H1 (cell line): Measurements from ENCODE around the gene RTN3. TPM values are rescaled to one million over a fixed set of nuclear protein-coding genes. Genes with fewer than 3 reads are reported as not detected.

Experiments used
- CTCF ChIA-PET: fragments of 300-600 bp; sonication (Branson Sonifier 250); formaldehyde crosslinking; loops from one replicate; lab custom pipeline; 2021; ENCODE audit not compliant: partially characterized antibody; lab: Charles Lee
- POLR2A ChIA-PET: fragments of 300-600 bp; sonication (Branson Sonifier 250); formaldehyde crosslinking; loops from one replicate; lab custom pipeline; 2021; ENCODE audit warnings: inconsistent platforms; ENCODE audit not compliant: partially characterized antibody; lab: Charles Lee
- DNase-seq, 2 experiments: peaks; one replicate each; pipeline versions ENCODE4 v3.0.0 to v3.0.0-alpha.2; 2010 to 2022; ENCODE audit warnings: low spot score in 2 of 2, low read depth in 1 of 2, mixed read lengths in 1 of 2
- FAIRE-seq: peaks from 2 replicates; lab custom pipeline; 2011; peaks lifted over from hg19 to GRCh38; lab: Jason Lieb, UNC
- H2AFZ ChIP-seq: 2 replicates; pipeline ENCODE4 v1.8.1; 2012; ENCODE audit warnings: low read length, inconsistent platforms
- H2AK5ac ChIP-seq: 2 replicates; pipeline ENCODE4 v1.6.1; 2013; ENCODE audit warnings: low read depth, low read length
- H2BK120ac ChIP-seq: replicated peaks from 2 replicates; pipeline ENCODE3; 2013; ENCODE audit warnings: low read depth, low read length, inconsistent platforms
- H2BK12ac ChIP-seq: 2 replicates; pipeline ENCODE4 v1.6.1; 2013; ENCODE audit warnings: low read depth, low read length
- H2BK15ac ChIP-seq: 2 replicates; pipeline ENCODE4 v1.6.1; 2013; ENCODE audit warnings: low read length
- H2BK20ac ChIP-seq: 2 replicates; pipeline ENCODE4 v1.6.1; 2013; ENCODE audit warnings: low read length
- H2BK5ac ChIP-seq: 2 replicates; pipeline ENCODE4 v1.6.1; 2013; ENCODE audit warnings: low read depth, low read length
- H3K14ac ChIP-seq: 2 replicates; pipeline ENCODE4 v1.6.1; 2013; ENCODE audit warnings: inconsistent platforms; ENCODE audit not compliant: insufficient read length
- H3K18ac ChIP-seq: 2 replicates; pipeline ENCODE4 v1.6.1; 2013; ENCODE audit warnings: low read length; ENCODE audit errors: extremely low read depth
- H3K23ac ChIP-seq: 2 replicates; pipeline ENCODE4 v1.6.1; 2013; ENCODE audit warnings: inconsistent platforms; ENCODE audit not compliant: insufficient read length
- H3K23me2 ChIP-seq: 2 replicates; pipeline ENCODE4 v1.6.1; 2013; ENCODE audit warnings: low read depth, low read length
- H3K27ac ChIP-seq: 2 replicates; pipeline ENCODE4 v1.6.1; 2011; ENCODE audit warnings: low read depth, low read length, inconsistent platforms
- H3K27me3 ChIP-seq, 4 experiments: replicated peaks in 1 of 4; 1 replicate in 1 of 4; 2 replicates in 3 of 4; pipeline versions ENCODE4 v1.6.1 to v1.8.1; 2011 to 2013; ENCODE audit warnings: low read length in 3 of 4, mild to moderate bottlenecking in 3 of 4, inconsistent platforms in 2 of 4, mixed read lengths in 2 of 4, moderate library complexity in 1 of 4; ENCODE audit not compliant: control insufficient read depth in 3 of 4, insufficient read depth in 3 of 4; ENCODE audit errors: extremely low read depth in 1 of 4
- H3K36me3 ChIP-seq, 4 experiments: 2 replicates each; pipeline versions ENCODE4 v1.6.1 to v1.8.1; 2011 to 2013; ENCODE audit warnings: mild to moderate bottlenecking in 4 of 4, low read length in 3 of 4, moderate library complexity in 2 of 4, control low read depth in 1 of 4, inconsistent platforms in 1 of 4; ENCODE audit not compliant: insufficient read depth in 4 of 4, control insufficient read depth in 2 of 4
- H3K4ac ChIP-seq: replicated peaks from 2 replicates; pipeline ENCODE3; 2013; ENCODE audit warnings: low read length, low read depth, mixed read lengths, inconsistent platforms; ENCODE audit not compliant: insufficient read length
- H3K4me1 ChIP-seq, 4 experiments: replicated peaks in 1 of 4; 1 replicate in 1 of 4; 2 replicates in 3 of 4; pipeline versions ENCODE4 v1.6.1 to v1.8.1; 2011 to 2013; ENCODE audit warnings: low read length in 3 of 4, inconsistent platforms in 2 of 4, mixed read lengths in 1 of 4; ENCODE audit not compliant: insufficient read depth in 4 of 4, control insufficient read depth in 3 of 4
- H3K4me2 ChIP-seq, 2 experiments: 2 replicates each; pipeline versions ENCODE4 v1.6.1 to v1.8.1; 2011 to 2013; ENCODE audit warnings: low read depth in 2 of 2, low read length in 2 of 2, control low read depth in 1 of 2, inconsistent platforms in 1 of 2, mild to moderate bottlenecking in 1 of 2; ENCODE audit not compliant: insufficient read depth in 1 of 2
- H3K4me3 ChIP-seq, 4 experiments: fragments of 200-600, 300-600 bp in 1 of 4; sonication (generic), shearing (Covaris generic), sonication (Bioruptor Twin) in 1 of 4; 2 replicates each; pipeline versions ENCODE4 v1.5.1 to v1.8.1; 2011 to 2016; ENCODE audit warnings: low read length in 4 of 4, low read depth in 3 of 4, control low read depth in 2 of 4, inconsistent platforms in 2 of 4, mild to moderate bottlenecking in 2 of 4, mixed read lengths in 1 of 4, moderate library complexity in 1 of 4; ENCODE audit not compliant: insufficient read depth in 2 of 4; ENCODE audit errors: extremely low read depth in 1 of 4
- H3K56ac ChIP-seq: replicated peaks from 2 replicates; pipeline ENCODE3; 2013; ENCODE audit warnings: low read depth, mild to moderate bottlenecking, mixed read lengths, low read length, inconsistent platforms; ENCODE audit not compliant: insufficient read length
- H3K79me1 ChIP-seq: 2 replicates; pipeline ENCODE4 v1.6.1; 2013; ENCODE audit warnings: low read depth, low read length, control low read depth
- H3K79me2 ChIP-seq, 2 experiments: 2 replicates each; pipeline versions ENCODE4 v1.6.1 to v1.8.1; 2012 to 2013; ENCODE audit warnings: low read length in 2 of 2, mild to moderate bottlenecking in 2 of 2, inconsistent platforms in 1 of 2; ENCODE audit not compliant: insufficient read depth in 2 of 2, control insufficient read depth in 1 of 2
- H3K9ac ChIP-seq, 4 experiments: replicated peaks in 1 of 4; 1 replicate in 1 of 4; 2 replicates in 3 of 4; pipeline versions ENCODE4 v1.6.1 to v1.8.1; 2011 to 2013; ENCODE audit warnings: low read depth in 3 of 4, low read length in 3 of 4, control low read depth in 2 of 4, mild to moderate bottlenecking in 2 of 4, moderate library complexity in 2 of 4, inconsistent platforms in 1 of 4; ENCODE audit errors: extremely low read depth in 1 of 4
- H3K9me3 ChIP-seq, 2 experiments: 2 replicates each; pipeline versions ENCODE4 v1.6.1 to v1.8.1; 2012 to 2013; ENCODE audit warnings: mild to moderate bottlenecking in 2 of 2, moderate library complexity in 2 of 2, control low read depth in 1 of 2, inconsistent platforms in 1 of 2, low read depth in 1 of 2, low read length in 1 of 2, mixed read lengths in 1 of 2; ENCODE audit not compliant: insufficient read depth in 2 of 2
- H4K20me1 ChIP-seq, 2 experiments: replicated peaks in 1 of 2; 2 replicates each; pipeline versions ENCODE3 to v1.8.1; 2011 to 2013; ENCODE audit warnings: inconsistent platforms in 2 of 2, low read length in 2 of 2, mild to moderate bottlenecking in 1 of 2; ENCODE audit not compliant: insufficient read depth in 2 of 2, control insufficient read depth in 1 of 2
- H4K5ac ChIP-seq: 2 replicates; pipeline ENCODE4 v1.6.1; 2013; ENCODE audit warnings: low read length, low read depth, mixed read lengths, inconsistent platforms; ENCODE audit not compliant: insufficient read length
- H4K8ac ChIP-seq: 2 replicates; pipeline ENCODE4 v1.8.0; 2013; ENCODE audit warnings: mild to moderate bottlenecking, moderate library complexity, low read length, inconsistent platforms; ENCODE audit not compliant: insufficient read depth; ENCODE audit errors: extremely low read depth
- H4K91ac ChIP-seq: replicated peaks from 2 replicates; pipeline ENCODE3; 2013; ENCODE audit warnings: low read length, mixed read lengths, inconsistent platforms; ENCODE audit not compliant: insufficient read length
- ASH2L ChIP-seq: fragments of 200-600, 300-600 bp; sonication (generic); IDR thresholded peaks from one replicate; pipeline ENCODE4 v1.7.1; 2017; ENCODE audit warnings: low read length
- CBX5 ChIP-seq: fragments of 300-800, 300-1000 bp; sonication (generic); IDR thresholded peaks from 2 replicates; pipeline ENCODE4 v1.7.1; 2016; ENCODE audit warnings: antibody characterized with exemption, low read length, low read depth
- PHF8 ChIP-seq: fragments of 200-600 bp; sonication (generic); conservative IDR thresholded peaks from 2 replicates; pipeline ENCODE4 v1.7.1; 2012; ENCODE audit warnings: low read depth, mild to moderate bottlenecking, inconsistent platforms, low read length, moderate library complexity
- SP1 ChIP-seq: IDR thresholded peaks from 2 replicates; pipeline ENCODE4 v1.6.1; 2011; ENCODE audit warnings: low read depth, low read length
- SUZ12 ChIP-seq: fragments of 200-600 bp; sonication (generic); IDR thresholded peaks from 2 replicates; pipeline ENCODE4 v1.6.1; 2012; ENCODE audit warnings: mild to moderate bottlenecking, inconsistent platforms, low read length, moderate library complexity, mixed read lengths
- TAF1 ChIP-seq: IDR thresholded peaks from 2 replicates; pipeline ENCODE4 v1.6.1; 2011; ENCODE audit warnings: mild to moderate bottlenecking, low read depth, low read length
- TBP ChIP-seq: IDR thresholded peaks from 2 replicates; pipeline ENCODE4 v1.6.1; 2011; ENCODE audit warnings: low read depth, low read length, improper control_type of control experiment
- TCF12 ChIP-seq: IDR thresholded peaks from 2 replicates; pipeline ENCODE4 v1.6.1; 2011; ENCODE audit warnings: low read depth, mild to moderate bottlenecking, low read length
- USF2 ChIP-seq: IDR thresholded peaks from 2 replicates; pipeline ENCODE4 v1.6.1; 2011; ENCODE audit warnings: low read length, improper control_type of control experiment
- YY1 ChIP-seq: IDR thresholded peaks from 2 replicates; pipeline ENCODE4 v1.6.1; 2011; ENCODE audit warnings: low read depth, mild to moderate bottlenecking, low read length
- WGBS, 2 experiments: shearing (Covaris generic) in 1 of 2; methylation state at CpG; one replicate each; pipeline versions ENCODE4 v1.1.6 to v1.1.7; 2013 to 2015; ENCODE audit warnings: low lambda C conversion rate in 2 of 2, mixed read lengths in 2 of 2, inconsistent platforms in 1 of 2, low coverage in 1 of 2, missing lambda C conversion rate in 1 of 2; ENCODE audit not compliant: insufficient replicate concordance in 2 of 2, insufficient coverage in 1 of 2, insufficient read length in 1 of 2; ENCODE audit errors: extremely low coverage in 1 of 2, missing lambda C conversion rate in 1 of 2; 5-methylcytosine and 5-hydroxymethylcytosine counted together
- polyA plus RNA-seq, 7 experiments: library from polyadenylated mRNA; depleted of rRNA in 3 of 7; stranded (reverse) in 5 of 7; unstranded in 2 of 7; fragments of >200 nt in 5 of 7; fragments of 200-250 nt in 2 of 7; gene quantifications; 1 replicate in 5 of 7; 2 replicates in 1 of 7; 4 replicates in 1 of 7; pipeline versions ENCODE4 v1.2.1 to v1.2.3, GENCODE V29; 2011 to 2013; ENCODE audit warnings: missing spikeins in 2 of 7, mixed read lengths in 2 of 7
- total RNA-seq: library from RNA; stranded (reverse); fragmentation: NEBNext Ultra II Directional; extraction: Animal tissue kit (Norgen Biotek cat#: 25700); gene quantifications from 2 replicates; pipeline ENCODE4 v1.2.1, GENCODE V29; 2021

RTN3 gene
- total and polyA plus RNA-seq, 2 of the 8 experiments (the other 6 are each of a cell fraction or from before 2014, with no cell fraction given), result 160 to 203 TPM

- peaks cover 0 to 10% (median 6%) of the 10 kb centered on the region in 4 experiments; a peak in 5 of 7 replicates for H3K4me1 ChIP-seq
- peak overlapping the region; percentile 84 for H3K18ac ChIP-seq
- ChIA-PET POLR2A (interaction anchor here (0.5 to 4.6 kb wide), 24 partner anchors 7 to 1113 kb away, joined by 3 to 58 read pairs (median 6); partner anchors contain the start of genes ATL3 and OTUB1), CTCF (interaction anchor here (0.6 to 2.3 kb wide), 14 partner anchors 9 to 792 kb away, joined by 3 to 7 read pairs (median 3); partner anchors contain the start of gene ATL3)
- no peak overlapping the region for H4K8ac ChIP-seq
- peaks cover 3 to 5% of the 10 kb centered on the region in 2 experiments for H4K20me1 ChIP-seq
- H3K27ac ChIP-seq, result peak overlapping the region; percentile 68
- no peak overlapping the region for H2BK120ac ChIP-seq
- 3% methylated on average over 19 of the region's 19 CpGs; no CpG with 5 or more reads in 1 of the 2 experiments for WGBS, 2 experiments
- peaks cover 9 to 55% of the 10 kb centered on the region in 2 experiments; a peak in 3 of 4 replicates for H3K79me2 ChIP-seq
- H2AK5ac ChIP-seq, result no peak overlapping the region
- H2BK20ac ChIP-seq, result no peak overlapping the region
- peaks cover 10% of the 10 kb centered on the region for H3K23me2 ChIP-seq
- H4K91ac ChIP-seq, result no peak overlapping the region
- peak overlapping the region; percentile 72 to 89 for H3K4me2 ChIP-seq
- H2BK12ac ChIP-seq, result no peak overlapping the region
- H4K5ac ChIP-seq, result no peak overlapping the region
- no peaks in the 10 kb centered on the region; a peak in 1 of 8 replicates for H3K36me3 ChIP-seq
- H3K23ac ChIP-seq, result no peak overlapping the region
- no peaks in the 10 kb centered on the region for H3K79me1 ChIP-seq
- peak overlapping the region; percentile 71 to 94 (median 89) for H3K4me3 ChIP-seq
- no peak overlapping the region for H3K14ac ChIP-seq
- H3K56ac ChIP-seq, result peak overlapping the region; percentile 42
- peak overlapping the region; percentile 67 to 82 (median 72) for H3K9ac ChIP-seq
- H3K27me3 ChIP-seq, result no peaks in the 10 kb centered on the region
- H3K9me3 ChIP-seq, result no peaks in the 10 kb centered on the region
- peak overlapping the region; percentile 46; the same call in 1 of the 2 replicates for H2BK15ac ChIP-seq
- no peak overlapping the region for H2AFZ ChIP-seq
- FAIRE-seq, result no peak
- DNase-seq, result peak in 1 of 2 experiments; percentile 56
- peak overlapping the region; percentile 57 for H3K4ac ChIP-seq
- peak overlapping the region; percentile 87; the same call in 1 of the 2 replicates for H2BK5ac ChIP-seq
- TF ChIP-seq YY1 (peak; percentile 60; the same call in 1 of the 2 replicates), TCF12 (no peak), PHF8 (0 out of 2 replicates have a peak, but pooled peaks have one; percentile 8), CBX5 (no peak), TBP (peak; percentile 63), SP1 (0 out of 2 replicates have a peak, but pooled peaks have one; percentile 21), USF2 (no peak), SUZ12 (peak; percentile 36; the same call in 1 of the 2 replicates), TAF1 (peak; percentile 62; the same call in 1 of the 2 replicates), ASH2L (peak; percentile 78)
Measured at GRCh38 chr11:63682066-63683021, 1.0 kb downstream of the RTN3 start.
